ENCODE data around the gene INSR. TPM values are rescaled to one million over a fixed set of nuclear protein-coding genes. Genes with fewer than 3 reads are reported as not detected.

The INSR gene
- total RNA-seq, 4 donors from 2014 or later = 125 to 191 (median 167) TPM

DNA sequence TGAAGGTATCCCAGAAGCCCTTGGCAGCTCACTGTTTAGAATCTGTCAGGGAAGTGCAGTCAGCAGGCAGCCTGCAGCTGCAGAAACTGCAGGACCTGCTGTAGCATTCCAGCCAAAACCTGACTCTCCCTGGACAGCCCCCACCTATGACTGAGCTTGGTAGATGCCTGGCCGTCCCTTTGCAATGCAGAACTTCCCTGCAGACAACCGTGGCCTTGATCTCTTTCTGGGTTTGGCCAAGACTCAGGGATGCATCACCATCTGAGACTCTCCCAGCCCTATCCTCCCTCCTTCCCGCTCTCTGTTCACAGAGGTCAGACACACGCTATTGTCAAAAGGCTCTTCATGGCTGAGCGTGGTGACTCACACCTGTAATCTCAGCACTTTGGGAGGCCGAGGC, 125.3 kb downstream of the INSR start:
- H3K27me3 ChIP-seq = no peaks in the 10 kb centered on the region
- H3K9me3 ChIP-seq = no peaks in the 10 kb centered on the region
- no peak overlapping the region for H3K4me3 ChIP-seq
- H3K36me3 ChIP-seq = peaks cover 0 to 90% (median 0%) of the 10 kb centered on the region in 3 donors
- H3K27ac ChIP-seq = no peak overlapping the region
- H3K4me1 ChIP-seq = no peaks in the 10 kb centered on the region
- TF ChIP-seq, protein P1, sequence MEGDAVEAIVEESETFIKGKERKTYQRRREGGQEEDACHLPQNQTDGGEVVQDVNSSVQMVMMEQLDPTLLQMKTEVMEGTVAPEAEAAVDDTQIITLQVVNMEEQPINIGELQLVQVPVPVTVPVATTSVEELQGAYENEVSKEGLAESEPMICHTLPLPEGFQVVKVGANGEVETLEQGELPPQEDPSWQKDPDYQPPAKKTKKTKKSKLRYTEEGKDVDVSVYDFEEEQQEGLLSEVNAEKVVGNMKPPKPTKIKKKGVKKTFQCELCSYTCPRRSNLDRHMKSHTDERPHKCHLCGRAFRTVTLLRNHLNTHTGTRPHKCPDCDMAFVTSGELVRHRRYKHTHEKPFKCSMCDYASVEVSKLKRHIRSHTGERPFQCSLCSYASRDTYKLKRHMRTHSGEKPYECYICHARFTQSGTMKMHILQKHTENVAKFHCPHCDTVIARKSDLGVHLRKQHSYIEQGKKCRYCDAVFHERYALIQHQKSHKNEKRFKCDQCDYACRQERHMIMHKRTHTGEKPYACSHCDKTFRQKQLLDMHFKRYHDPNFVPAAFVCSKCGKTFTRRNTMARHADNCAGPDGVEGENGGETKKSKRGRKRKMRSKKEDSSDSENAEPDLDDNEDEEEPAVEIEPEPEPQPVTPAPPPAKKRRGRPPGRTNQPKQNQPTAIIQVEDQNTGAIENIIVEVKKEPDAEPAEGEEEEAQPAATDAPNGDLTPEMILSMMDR (IDR thresholded peaks at IDR 0.05) = no peak
- no peak for TF ChIP-seq POLR2A (IDR thresholded peaks at IDR 0.05)
- no peak for DNase-seq

DNA sequence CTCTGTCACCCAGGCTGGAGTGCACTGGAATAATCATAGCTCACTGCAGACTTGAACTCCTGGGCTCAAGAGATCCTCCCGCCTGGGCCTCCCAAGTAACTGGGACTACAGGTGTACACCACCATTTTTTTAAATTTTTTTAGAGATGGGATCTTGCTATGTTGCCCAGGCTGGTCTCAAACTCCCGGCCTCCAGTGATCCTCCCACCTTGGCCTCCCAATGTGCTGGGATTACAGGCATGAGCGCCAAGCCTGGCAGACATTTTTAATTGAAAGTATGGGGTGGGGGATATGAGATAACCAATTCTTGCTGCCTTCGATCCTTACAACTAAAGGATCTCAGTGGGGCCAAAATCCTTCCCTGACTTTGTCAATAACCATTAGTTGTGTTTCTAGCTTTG, 132.9 kb downstream of the INSR start:
- TF ChIP-seq, protein P1 (IDR thresholded peaks at IDR 0.05) = no peak
- no peak for TF ChIP-seq POLR2A (IDR thresholded peaks at IDR 0.05)
- H3K9me3 ChIP-seq = no peaks in the 10 kb centered on the region
- H3K4me1 ChIP-seq = no peaks in the 10 kb centered on the region
- no peak overlapping the region for H3K4me3 ChIP-seq
- no peak for DNase-seq
- H3K36me3 ChIP-seq = peaks cover 0 to 79% (median 0%) of the 10 kb centered on the region in 3 donors
- no peak overlapping the region for H3K27ac ChIP-seq
- no peaks in the 10 kb centered on the region for H3K27me3 ChIP-seq

DNA sequence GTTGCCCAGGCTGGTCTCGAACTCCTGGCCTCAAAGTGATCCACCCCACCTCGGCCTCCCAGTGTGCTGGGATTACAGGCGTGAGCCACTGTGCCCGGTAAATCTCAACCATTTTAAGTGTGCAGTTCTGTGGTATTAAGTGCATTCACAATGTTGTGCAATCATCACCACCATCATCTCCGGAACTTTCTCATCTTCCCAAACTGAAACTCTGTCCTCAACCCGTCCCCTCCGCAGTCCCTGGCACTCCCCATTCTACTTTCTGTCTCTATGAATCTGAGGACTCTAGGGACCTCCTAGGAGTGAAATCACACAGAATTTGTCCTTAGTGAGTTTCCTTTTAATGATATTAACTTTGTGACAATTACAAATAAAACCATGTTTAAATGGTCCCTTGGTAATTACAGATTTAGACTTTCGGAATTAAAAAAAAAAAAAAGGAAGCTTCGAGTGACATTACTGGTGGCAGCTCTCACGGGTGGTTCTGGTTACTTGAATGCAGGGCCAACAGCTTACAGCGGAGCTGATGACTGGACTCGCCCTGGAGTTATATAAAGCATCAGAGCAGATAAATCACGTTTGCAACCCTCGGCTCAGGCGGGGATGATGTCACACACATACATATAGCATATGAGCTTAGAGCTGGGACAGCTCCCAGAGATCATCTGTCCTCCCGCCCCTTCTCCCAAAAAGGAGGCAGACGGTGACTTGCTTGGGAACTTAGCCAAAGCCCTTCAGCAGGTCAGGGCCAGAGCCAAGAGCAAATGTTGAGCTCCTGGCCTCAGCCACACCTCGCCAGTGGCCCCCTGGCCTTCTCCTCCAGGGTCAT, 134.9 kb downstream of the INSR start:
- DNase-seq = no peak
- no peak for TF ChIP-seq POLR2A (IDR thresholded peaks at IDR 0.05)
- TF ChIP-seq, protein P1 (IDR thresholded peaks at IDR 0.05) = no peak

DNA sequence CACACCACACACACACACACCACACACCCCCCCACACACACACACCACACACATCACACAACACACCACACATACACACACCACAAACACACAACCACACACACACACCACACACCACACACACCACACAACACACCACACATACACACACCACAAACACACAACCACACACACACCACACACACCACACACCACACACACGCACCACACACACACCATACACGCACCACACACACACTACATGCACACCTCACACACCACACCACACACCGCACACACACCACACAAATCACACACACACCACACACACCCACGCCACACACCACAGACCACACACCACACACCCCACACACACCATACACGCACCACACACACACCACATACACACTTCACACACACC, 141.2 kb downstream of the INSR start:
- Histone ChIP-seq H3K27ac (no peak overlapping the region), H3K4me3 (no peak overlapping the region)
- no peak for DNase-seq

More for the DNA sequence above, 134.9 kb downstream of the INSR start:
- H3K27ac ChIP-seq = peak overlapping the region in 2 of 4 donors; percentile 35 to 65
- H3K36me3 ChIP-seq = peaks cover 0 to 80% (median 0%) of the 10 kb centered on the region in 3 donors
- no peaks in the 10 kb centered on the region for H3K27me3 ChIP-seq
- H3K9me3 ChIP-seq = no peaks in the 10 kb centered on the region
- H3K4me3 ChIP-seq = no peak overlapping the region
- no peaks in the 10 kb centered on the region for H3K4me1 ChIP-seq

DNA sequence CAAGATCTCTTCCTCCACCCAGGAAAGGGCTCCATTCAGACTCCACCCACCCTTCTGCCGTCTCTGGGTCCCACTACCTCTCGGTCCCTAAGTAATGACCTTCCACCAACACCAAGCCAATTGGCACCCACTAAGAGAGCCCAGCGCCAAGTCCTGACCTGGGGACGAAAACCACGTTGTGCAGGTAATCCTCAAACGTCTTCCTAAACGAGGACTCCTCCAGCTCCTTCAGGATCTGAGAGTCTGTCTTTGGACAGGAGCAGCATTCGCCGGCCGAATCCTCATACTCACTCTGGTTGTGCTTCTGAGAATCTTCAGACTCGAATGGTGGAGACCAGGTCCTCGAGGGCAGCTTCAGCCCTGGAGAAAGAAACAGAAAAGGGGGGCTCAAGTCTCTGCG, 141.6 kb downstream of the INSR start:
- Histone ChIP-seq H3K27me3 (no peaks in the 10 kb centered on the region), H3K27ac (no peak overlapping the region), H3K4me1 (no peaks in the 10 kb centered on the region), H3K36me3 (peaks cover 0 to 57% (median 0%) of the 10 kb centered on the region in 3 donors), H3K9me3 (no peaks in the 10 kb centered on the region), H3K4me3 (no peak overlapping the region)
- DNase-seq = no peak
- TF ChIP-seq, protein P1 (IDR thresholded peaks at IDR 0.05) = no peak
- TF ChIP-seq POLR2A (IDR thresholded peaks at IDR 0.05) = no peak

More for the DNA sequence above, 141.2 kb downstream of the INSR start:
- Histone ChIP-seq H3K4me1 (no peaks in the 10 kb centered on the region), H3K27me3 (no peaks in the 10 kb centered on the region), H3K9me3 (no peaks in the 10 kb centered on the region), H3K36me3 (peaks cover 0 to 57% (median 0%) of the 10 kb centered on the region in 3 donors)
- TF ChIP-seq, protein P1 (IDR thresholded peaks at IDR 0.05) = no peak
